Middle frontal gyrus (tissue), 1 donor: ENCODE measurements around the gene GNA14.
"Not testable (repeated sequence)": the region's sequence is repeated elsewhere in the genome, so short reads cannot be mapped to it uniquely, and the experiment has no call there.

ENCODE experiments used
- DNase-seq: peaks from one replicate; pipeline ENCODE4 v3.0.0-alpha.2; 2015; ENCODE audit warnings: low spot score; ENCODE audit errors: extremely low spot score

Gene GNA14

DNA sequence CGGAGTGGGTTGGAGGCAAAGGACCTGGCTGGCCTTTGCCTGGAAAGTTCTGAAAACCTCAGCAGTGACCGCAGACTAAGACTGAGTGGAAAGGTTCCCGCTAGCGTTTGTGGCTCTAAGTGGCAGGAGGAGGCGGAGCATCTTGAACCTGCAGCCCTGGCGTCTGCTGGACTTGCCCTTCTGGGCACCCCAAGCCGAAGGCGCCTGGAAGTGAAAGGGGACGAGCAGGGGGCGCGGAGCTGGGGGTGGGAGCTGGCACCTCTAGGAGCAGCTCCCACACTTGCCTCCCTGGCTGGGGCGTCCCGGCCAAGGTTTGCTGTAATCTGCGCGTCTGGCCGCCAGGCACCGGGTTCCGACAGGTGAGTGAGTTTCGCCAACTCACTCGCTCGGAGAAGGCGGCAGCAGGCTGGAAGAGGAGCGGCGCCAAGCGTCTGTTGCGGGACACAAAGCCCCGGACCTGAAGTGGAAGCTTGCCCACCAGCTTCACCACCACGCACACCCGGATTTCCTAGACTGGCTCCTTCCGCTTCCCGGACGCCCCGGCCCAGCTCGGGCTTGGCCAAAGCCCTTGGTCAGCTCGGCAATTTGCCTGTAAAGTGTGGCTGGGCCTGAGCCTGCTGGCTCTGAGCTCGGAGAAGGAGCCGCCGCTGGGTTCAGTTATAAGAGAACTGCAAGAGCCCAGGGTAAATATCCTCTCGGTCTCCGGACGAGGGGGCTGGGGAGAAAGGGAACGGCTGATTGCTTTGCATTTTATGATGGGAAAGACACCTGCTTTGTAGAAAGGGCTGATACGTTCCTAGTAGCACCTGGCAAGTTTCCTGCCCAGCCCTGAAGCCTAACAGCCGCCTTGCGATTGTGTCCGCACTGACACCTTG, at the start of gene GNA14:
TSS of gene GNA14 (minus strand) at position 89 of the 875 bp plus-strand sequence. CDS start 529 bp downstream, outside the sequence.
- no peak for DNase-seq

- no peak for DNase-seq
Measured at GRCh38 chr9:77697238-77697984, 49.3 kb upstream of the GNA14 start.

GRCh38 chr9:77690723-77691122, 42.6 kb upstream of the GNA14 start:
- not testable (repeated sequence) for DNase-seq

- DNase-seq, result not testable (repeated sequence)
Measured at GRCh38 chr9:77690119-77690518, 42.0 kb upstream of the GNA14 start.

DNA sequence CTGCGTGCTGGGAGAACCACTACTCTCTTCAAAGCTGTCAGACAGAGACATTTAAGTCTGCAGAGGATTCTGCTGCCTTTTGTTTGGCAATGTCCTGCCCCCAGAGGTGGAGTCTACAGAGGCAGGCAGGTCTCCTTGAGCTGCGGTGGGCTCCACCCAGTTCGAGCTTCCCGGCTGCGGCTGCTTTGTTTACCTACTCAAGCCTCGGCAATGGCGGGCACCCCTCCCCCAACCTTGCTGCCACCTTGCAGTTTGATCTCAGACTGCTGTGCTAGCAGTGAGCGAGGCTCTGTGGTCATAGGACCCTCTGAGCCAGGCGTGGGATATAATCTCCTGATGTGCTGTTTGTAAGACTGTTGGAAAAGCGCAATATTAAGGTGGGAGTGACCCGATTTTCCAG, 39.6 kb upstream of the GNA14 start:
- not testable (repeated sequence) for DNase-seq

DNA sequence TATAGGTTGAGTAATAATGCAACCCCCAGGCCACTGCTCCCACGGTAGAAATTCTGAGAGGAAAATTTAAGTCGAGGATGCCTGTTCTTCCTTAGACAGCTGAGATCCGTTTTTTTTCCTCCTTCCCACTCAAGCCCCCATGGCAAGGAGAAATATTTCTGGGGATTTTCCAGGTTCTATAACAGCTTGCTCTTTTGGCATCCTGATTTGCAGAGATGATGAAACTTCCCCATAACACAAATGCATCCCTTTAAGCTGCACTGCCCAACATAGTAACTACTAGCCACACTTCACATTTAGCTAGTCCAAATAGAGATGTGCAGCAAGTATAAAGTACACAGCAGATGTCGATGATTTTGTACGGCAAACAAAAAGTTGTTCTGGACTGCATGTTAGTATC, 32.5 kb upstream of the GNA14 start:
- DNase-seq, result no peak

DNA sequence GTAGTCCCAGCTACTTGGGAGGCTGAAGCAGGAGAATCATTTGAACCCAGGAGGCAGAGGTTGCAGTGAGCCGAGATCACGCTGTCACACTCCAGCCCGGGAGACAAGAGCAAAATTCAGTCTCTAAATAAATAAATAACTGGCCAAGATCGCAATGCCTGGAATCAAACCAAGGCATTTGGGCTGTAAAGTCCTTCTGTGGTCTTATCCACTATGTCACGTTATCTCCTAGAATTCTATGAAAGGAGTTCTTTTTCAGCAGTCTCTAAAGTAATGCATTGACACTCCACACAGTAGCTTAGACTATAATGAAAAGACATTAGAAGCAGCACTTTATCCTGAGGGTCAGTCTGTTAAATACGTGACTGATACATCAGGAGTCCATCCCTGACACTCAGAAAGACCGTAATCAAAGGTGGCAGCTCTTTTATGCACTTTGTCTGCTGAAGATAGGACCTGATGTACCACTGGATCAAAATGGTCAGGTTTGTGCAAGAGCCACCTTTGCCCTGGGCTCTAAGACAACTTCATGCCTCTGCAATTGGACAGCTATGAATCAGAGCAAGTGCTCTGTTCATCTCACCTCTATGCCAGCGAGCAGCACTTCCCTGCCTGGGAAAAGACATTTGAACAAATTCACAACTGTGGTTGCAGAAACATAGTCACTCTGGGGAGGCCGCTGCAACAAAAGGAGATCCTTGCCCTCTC, 31.7 kb upstream of the GNA14 start:
- no peak for DNase-seq

GRCh38 chr9:77679088-77679487, 31.0 kb upstream of the GNA14 start:
- no peak for DNase-seq

DNA sequence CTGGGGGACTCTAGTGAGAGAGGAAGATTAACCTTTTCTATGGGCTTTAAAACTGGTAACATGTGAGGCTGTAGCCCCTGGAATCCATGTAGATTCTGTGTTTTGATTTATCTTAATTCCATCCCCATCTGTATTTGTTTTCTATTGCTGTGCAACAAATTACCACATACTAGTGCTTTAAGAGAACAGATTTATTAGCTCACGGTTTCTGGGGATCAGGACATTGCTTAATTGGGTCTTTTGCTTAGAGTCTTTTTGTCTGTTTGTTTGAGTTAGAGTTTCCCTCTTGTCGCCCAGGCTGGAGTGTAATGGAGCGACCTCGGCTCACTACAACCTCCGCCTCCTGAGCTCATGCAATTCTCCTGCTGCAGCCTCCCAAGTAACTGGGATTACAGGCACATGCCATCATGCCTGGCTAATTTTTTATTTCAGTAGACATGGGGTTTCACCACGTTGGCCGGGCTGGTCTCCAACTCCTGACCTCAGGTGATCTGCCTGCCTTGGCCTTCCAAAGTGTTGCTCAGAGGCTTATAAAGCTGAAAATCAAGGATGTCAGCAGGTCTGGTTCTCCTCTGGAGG, 29.9 kb upstream of the GNA14 start:
- DNase-seq, result no peak

DNA sequence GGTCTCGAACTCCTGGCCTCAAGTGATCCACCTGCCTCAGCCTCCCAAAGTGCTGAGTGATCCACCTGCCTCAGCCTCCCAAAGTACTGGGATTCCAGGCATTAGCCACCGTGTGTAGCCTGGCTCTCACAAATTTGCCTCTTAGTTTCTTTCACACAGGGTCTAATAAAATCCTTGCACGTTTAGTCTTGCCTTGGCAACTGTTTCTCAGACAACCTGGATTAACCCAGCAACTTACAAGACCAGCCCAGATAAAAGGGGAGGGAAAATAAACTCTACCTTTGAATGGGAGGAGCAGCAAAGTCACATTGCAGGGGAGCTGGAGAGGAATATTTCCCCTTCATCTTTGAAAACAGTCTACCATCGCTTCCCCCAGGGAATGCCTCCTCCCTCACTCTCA, 29.3 kb upstream of the GNA14 start:
- DNase-seq, result no peak

DNA sequence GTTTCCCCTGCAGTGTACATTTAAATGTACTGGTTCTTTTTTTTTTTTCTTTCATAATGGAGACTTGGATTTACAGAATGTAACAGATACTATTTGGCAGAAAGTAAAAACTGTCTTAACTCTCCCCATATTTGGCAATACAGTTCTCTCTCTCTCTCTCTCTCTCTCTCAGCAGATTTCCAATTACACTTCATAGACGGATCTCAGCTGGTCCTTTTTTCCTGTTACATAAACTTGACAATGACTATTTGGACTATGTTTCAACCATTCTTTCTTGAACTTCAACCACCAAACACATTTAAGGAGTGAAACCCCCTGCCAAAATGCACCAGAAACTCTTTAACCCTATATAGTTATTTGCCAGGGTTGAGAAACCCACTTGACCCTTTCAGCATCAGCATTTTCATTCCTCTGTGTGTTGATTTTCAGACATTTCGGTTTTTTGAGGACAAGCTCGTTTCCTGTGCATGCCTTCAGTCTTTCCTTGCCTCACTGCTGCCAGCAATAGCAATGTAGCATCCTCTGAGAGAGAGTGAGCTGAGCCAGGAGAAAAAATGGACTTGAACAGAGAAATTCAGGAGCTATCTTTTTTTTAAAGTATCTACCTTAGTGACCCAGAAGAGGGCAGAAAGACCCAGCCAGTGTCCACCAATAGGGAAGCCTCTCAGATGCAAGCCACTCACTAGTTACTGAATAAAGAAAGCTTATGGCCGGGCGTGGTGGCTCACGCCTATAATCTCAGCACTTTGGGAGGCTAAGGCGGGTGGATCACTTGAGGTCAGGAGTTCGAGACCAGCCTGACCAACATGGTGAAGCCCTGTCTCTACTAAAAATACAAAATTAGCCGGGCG, 26.0 kb upstream of the GNA14 start:
- no peak for DNase-seq

DNA sequence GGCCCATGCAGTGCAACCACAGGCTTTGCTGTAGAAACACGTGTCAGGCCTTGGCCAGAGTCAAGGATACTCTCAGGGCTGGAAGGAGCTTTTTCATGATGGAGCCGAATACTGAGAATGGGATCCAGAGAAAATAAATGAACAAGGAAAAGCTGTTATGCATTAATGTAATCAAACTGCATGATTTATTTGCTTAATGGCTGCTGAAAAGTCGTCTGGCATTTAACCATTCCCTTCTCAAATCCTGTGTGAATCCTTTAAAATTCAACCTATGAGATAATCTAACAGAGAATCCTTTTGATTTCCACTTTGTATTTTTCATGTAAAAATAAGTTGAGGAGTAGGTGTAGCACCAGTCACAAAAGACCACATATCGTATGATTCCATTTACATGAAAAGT, 24.1 kb upstream of the GNA14 start:
- no peak for DNase-seq

DNA sequence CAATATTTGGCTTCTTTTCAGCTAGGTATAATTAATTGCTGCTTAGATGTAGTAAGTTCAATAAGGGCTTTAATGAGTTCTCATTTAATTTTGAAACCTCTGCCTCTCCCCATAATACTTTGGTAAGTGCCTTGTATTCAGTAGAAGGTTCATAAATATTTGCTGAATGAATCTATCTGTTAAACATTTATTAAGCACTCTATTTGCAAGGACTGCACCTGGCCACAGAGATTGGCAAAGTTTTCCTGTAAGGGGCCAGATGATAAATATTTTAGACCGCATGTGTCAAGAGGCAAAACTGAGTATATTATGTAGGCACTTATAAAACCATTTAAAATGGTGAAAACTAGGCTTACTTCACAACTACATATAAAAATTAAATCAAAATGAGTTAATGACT, 19.0 kb upstream of the GNA14 start:
- DNase-seq, result no peak

- DNase-seq, result no peak
Measured at GRCh38 chr9:77663754-77664153, 15.6 kb upstream of the GNA14 start.

DNA sequence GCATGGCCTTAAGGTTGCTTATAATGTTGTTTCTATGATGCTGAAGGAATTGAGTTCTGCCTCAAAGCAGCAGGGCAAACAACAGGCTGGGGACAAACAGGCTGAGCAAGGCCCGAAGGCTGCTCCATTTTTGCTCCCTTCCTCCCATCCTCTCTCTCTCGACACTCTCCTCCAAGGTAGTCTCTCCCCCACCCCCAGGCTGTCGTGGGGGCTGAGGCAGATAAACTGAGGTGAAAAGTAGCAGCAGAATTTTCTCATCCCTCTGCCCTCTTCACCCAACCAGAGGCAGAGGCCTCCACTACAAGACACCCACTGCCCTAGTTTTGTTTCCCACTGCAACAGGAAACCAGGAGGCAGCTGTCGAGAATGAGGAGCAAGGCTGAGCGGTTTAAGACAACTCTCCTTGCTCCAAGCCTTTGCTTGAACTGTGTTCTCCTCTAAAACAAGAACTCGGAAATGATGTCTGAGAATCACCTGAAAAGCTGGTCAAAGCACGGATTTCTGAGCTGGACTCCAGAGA, 13.5 kb upstream of the GNA14 start:
- no peak for DNase-seq

DNA sequence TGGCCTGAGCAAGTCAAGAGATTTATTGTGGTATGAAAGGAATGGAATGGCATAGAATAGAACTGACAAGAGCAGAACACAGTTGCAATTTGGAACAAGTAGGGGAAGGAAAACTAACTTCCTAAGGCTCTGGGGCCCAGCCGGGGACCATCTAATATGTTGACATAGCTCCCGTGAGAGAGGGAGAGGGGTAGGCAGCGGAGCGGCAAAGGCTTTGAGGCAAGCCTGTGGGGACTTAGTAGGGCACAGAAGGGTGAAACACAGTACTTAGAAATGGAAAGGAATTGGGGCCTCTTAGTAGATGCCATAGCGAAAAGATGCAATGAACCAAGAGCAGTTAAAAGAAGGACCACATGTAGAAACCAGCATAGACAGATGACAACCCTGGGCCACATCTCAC, 11.8 kb upstream of the GNA14 start:
- DNase-seq, result no peak

DNA sequence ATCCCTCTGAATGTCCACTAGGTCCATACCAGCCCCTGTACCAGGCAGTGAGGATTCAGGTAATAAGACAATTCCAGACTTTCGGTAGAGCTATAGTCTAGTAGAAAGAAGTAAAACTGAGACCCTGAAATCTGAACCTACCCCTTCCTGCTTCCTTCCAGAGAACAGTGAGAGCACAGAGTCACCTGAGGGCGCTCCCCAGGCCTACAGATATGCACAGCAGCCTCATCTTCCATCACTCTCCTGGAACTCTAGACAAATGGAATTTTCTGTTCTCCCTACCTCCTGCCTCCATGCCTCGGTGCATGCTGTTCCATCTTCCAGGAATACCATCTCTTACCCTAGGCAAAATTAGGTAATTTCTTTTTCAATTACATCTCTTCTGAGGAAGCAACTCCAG, 3.1 kb upstream of the GNA14 start:
- no peak for DNase-seq

- no peak for DNase-seq
Measured at GRCh38 chr9:77649109-77649812, 1.1 kb upstream of the GNA14 start.

GRCh38 chr9:77647267-77648233, 572 bp downstream of the GNA14 start:
- DNase-seq, result no peak
